ENCODE data around the gene CAMKK2.

DNA sequence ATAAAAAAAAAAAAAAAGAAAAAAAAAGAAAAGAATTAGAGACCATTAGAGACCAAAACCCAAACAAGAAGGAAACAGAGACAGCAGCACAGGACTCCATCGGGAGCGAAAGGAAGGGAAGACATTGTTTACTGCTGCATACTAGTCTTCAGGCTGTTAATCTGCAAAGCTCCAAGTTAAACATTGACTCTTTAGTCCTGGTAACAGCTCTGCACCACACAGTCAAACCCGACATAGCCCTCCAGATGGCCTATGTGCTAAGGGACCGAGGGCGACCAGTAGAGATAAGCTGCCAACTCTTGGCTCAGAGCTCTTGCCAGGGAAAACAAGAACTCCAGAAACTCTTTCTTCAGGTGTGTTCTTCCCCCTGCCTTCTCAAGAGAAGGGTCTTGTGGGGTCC is 78.7 kb downstream of the CAMKK2 start:
- no peak for TF ChIP-seq POLR2A (IDR thresholded peaks at IDR 0.05)
- TF ChIP-seq, protein P1, sequence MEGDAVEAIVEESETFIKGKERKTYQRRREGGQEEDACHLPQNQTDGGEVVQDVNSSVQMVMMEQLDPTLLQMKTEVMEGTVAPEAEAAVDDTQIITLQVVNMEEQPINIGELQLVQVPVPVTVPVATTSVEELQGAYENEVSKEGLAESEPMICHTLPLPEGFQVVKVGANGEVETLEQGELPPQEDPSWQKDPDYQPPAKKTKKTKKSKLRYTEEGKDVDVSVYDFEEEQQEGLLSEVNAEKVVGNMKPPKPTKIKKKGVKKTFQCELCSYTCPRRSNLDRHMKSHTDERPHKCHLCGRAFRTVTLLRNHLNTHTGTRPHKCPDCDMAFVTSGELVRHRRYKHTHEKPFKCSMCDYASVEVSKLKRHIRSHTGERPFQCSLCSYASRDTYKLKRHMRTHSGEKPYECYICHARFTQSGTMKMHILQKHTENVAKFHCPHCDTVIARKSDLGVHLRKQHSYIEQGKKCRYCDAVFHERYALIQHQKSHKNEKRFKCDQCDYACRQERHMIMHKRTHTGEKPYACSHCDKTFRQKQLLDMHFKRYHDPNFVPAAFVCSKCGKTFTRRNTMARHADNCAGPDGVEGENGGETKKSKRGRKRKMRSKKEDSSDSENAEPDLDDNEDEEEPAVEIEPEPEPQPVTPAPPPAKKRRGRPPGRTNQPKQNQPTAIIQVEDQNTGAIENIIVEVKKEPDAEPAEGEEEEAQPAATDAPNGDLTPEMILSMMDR (IDR thresholded peaks at IDR 0.05), result no peak
